ENCODE results near the gene DYSF. TPM values are rescaled to one million over a fixed set of nuclear protein-coding genes. Genes with fewer than 3 reads are reported as not detected.

Gene DYSF
- total RNA-seq, 1 donor from 2014 or later: 112 TPM

- Mint-ChIP-seq H3K4me1 (ENCODE audit: low read depth) (peaks cover 29% of the 10 kb centered on the region), H3K27me3 (ENCODE audit: low read depth) (peaks cover 14% of the 10 kb centered on the region), H3K36me3 (ENCODE audit: low read depth) (no peaks in the 10 kb centered on the region), H3K27ac (ENCODE audit: unreplicated experiment) (no peak overlapping the region), H3K9me3 (ENCODE audit: low read depth) (no peaks in the 10 kb centered on the region), H3K4me3 (ENCODE audit: unreplicated experiment) (no peak overlapping the region)
- TF ChIP-seq CTCF (IDR thresholded peaks at IDR 0.05): no peak
- DNase-seq (ENCODE audit: low spot score): peak; percentile 81
Measured at GRCh38 chr2:71702071-71702970, 249.0 kb downstream of the DYSF start.

- H3K4me3 Mint-ChIP-seq (ENCODE audit: unreplicated experiment): no peak overlapping the region
- no peaks in the 10 kb centered on the region for H3K9me3 Mint-ChIP-seq (ENCODE audit: low read depth)
- H3K4me1 Mint-ChIP-seq (ENCODE audit: low read depth): peaks cover 21% of the 10 kb centered on the region
- H3K27ac Mint-ChIP-seq (ENCODE audit: unreplicated experiment): no peak overlapping the region
- TF ChIP-seq CTCF (IDR thresholded peaks at IDR 0.05): no peak
- no peaks in the 10 kb centered on the region for H3K36me3 Mint-ChIP-seq (ENCODE audit: low read depth)
- peaks cover 14% of the 10 kb centered on the region for H3K27me3 Mint-ChIP-seq (ENCODE audit: low read depth)
- peak; percentile 56 for DNase-seq (ENCODE audit: low spot score)
Measured at GRCh38 chr2:71702971-71703898, 249.9 kb downstream of the DYSF start.

GRCh38 chr2:71704131-71704561, 250.8 kb downstream of the DYSF start:
- Mint-ChIP-seq H3K27me3 (ENCODE audit: low read depth) (peaks cover 14% of the 10 kb centered on the region), H3K4me1 (ENCODE audit: low read depth) (peaks cover 21% of the 10 kb centered on the region), H3K4me3 (ENCODE audit: unreplicated experiment) (no peak overlapping the region), H3K36me3 (ENCODE audit: low read depth) (no peaks in the 10 kb centered on the region), H3K27ac (ENCODE audit: unreplicated experiment) (no peak overlapping the region), H3K9me3 (ENCODE audit: low read depth) (no peaks in the 10 kb centered on the region)
- TF ChIP-seq CTCF (IDR thresholded peaks at IDR 0.05): no peak
- peak; percentile 49 for DNase-seq (ENCODE audit: low spot score)

- Mint-ChIP-seq H3K36me3 (ENCODE audit: low read depth) (no peaks in the 10 kb centered on the region), H3K9me3 (ENCODE audit: low read depth) (no peaks in the 10 kb centered on the region), H3K4me1 (ENCODE audit: low read depth) (peaks cover 21% of the 10 kb centered on the region), H3K27me3 (ENCODE audit: low read depth) (peaks cover 14% of the 10 kb centered on the region), H3K27ac (ENCODE audit: unreplicated experiment) (no peak overlapping the region), H3K4me3 (ENCODE audit: unreplicated experiment) (no peak overlapping the region)
- TF ChIP-seq CTCF (IDR thresholded peaks at IDR 0.05): no peak
- DNase-seq (ENCODE audit: low spot score): peak; percentile 59
Measured at GRCh38 chr2:71704688-71705087, 251.3 kb downstream of the DYSF start.
